H1 (cell line): Measurements from ENCODE around the gene SBNO2.

Experiments used
- CTCF ChIP-seq, 3 experiments: IDR thresholded peaks; 1 replicate in 2 of 3; 2 replicates in 1 of 3; pipeline versions ENCODE4 v1.5.1 to v1.6.1; 2011; ENCODE audit warnings: low read length in 3 of 3, mild to moderate bottlenecking in 3 of 3, inconsistent platforms in 2 of 3, low read depth in 1 of 3, moderate library complexity in 1 of 3; ENCODE audit not compliant: insufficient read depth in 1 of 3; ENCODE audit errors: control extremely low read depth in 1 of 3
- EZH2 ChIP-seq: fragments of 200-600 bp; sonication (generic); IDR thresholded peaks from 2 replicates; pipeline ENCODE4 v1.7.1; 2012; ENCODE audit warnings: low read depth, mild to moderate bottlenecking, moderate library complexity, low read length, inconsistent platforms; ENCODE audit not compliant: severe bottlenecking
- MAX ChIP-seq: IDR thresholded peaks from 2 replicates; pipeline ENCODE4 v1.6.1; 2012; ENCODE audit warnings: inconsistent platforms
- SIN3A ChIP-seq, 2 experiments: IDR thresholded peaks in 1 of 2; conservative IDR thresholded peaks in 1 of 2; 2 replicates each; pipeline ENCODE4 v1.6.1; 2011 to 2012; ENCODE audit warnings: low read length in 2 of 2, improper control_type of control experiment in 1 of 2, low read depth in 1 of 2, mild to moderate bottlenecking in 1 of 2

DNA sequence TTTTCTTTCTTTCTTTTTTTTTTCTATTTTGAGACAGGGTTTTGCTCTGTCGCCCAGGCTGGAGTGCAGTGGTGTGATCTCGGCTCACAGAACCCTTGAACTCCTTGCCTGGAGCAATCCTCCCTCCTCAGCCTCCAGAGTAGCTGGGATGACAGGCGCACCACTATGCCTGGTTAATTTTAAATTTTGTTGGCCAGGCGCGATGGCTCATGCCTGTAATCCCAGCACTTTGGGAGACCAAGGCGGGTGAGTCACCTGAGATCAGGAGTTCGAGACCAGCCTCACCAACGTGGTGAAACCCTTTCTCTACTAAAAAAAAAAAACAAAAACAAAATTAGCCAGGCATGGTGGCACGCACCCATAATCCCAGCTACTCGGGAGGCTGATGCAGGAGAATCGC is 8.7 kb upstream of the SBNO2 start:
- TF ChIP-seq SIN3A (conservative IDR thresholded peaks at IDR 0.05 in 1 of 2, IDR thresholded peaks at IDR 0.05 in 1 of 2; ENCODE audit: low read depth in 1 of 2, low read length in 2 of 2) (no peak), MAX (no peak), CTCF (IDR thresholded peaks at IDR 0.05; ENCODE audit: control extremely low read depth in 1 of 3, insufficient read depth in 1 of 3, low read depth in 1 of 3, low read length in 3 of 3) (no peak), EZH2 (no peak)
